ENCODE results near the gene ANKS1B. TPM values are rescaled to one million over a fixed set of nuclear protein-coding genes. Genes with fewer than 3 reads are reported as not detected.

The ANKS1B gene
- total RNA-seq, 1 experiment from 2014 or later = 0.54 TPM

DNA sequence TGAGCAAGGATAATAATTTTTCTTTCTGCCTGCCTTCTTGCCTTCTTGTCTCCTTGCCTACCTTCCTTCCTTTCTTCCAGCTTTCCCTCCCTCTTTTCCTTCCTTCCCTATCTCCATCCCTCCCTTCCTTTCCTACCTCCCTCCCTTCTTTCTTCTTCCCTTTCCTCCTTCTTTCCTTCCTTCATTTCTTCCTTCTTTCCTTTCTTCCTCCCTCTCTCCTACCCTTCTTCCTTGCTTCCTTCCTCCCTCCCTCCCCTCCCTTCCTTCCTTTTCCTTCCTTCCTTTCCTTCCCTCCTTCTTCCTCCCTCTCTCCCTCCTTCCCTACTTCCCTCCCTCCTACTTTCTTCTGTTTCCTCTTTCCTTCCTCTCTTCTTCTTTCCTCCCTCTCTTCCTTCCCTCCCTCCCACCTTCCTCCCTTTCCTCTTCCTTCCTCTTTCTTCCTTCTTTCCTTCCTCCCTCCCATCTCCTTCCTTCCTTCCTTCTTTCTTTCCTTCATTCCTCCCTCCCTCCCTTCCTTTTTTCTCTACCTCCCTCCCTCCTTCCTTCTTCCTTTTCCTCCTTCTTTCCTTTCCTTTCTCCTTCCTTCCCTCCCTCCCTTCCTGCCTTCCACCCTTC, 1009.9 kb downstream of the ANKS1B start:
- ChIA-PET POLR2A (no interaction called here), RAD21 (ENCODE audit: low non-redundant PET in 1 of 2, low total read pairs in 2 of 2, uncharacterized antibody in 2 of 2, unreplicated experiment in 2 of 2) (no interaction called here), CTCF (no interaction called here)
- intact Hi-C loops (cut with micrococcal nuclease) = no loop called here
- H3K4me1 ChIP-seq (ENCODE audit: control insufficient read depth in 1 of 2, insufficient read depth in 2 of 2, low read length in 2 of 2) = no peaks in the 10 kb centered on the region
- no peak overlapping the region for H3K27ac ChIP-seq (ENCODE audit: low read depth, low read length)
- H3K4me2 ChIP-seq (ENCODE audit: low read length) = no peak overlapping the region
- no peaks in the 10 kb centered on the region for H4K20me1 ChIP-seq (ENCODE audit: insufficient read depth)
- no peak overlapping the region for H3K4me3 ChIP-seq (replicated peaks in 1 of 2; ENCODE audit: low read depth in 1 of 2, low read length in 2 of 2)
- H3K9me2 ChIP-seq (ENCODE audit: insufficient read depth) = no peaks in the 10 kb centered on the region
- no peak overlapping the region for H3K9ac ChIP-seq (ENCODE audit: low read length)
- BruUV-seq (replicated peaks) = no TSS peak
- ATAC-seq (no peak), DNase-seq (ENCODE audit: low read depth, low spot score) (no peak)
- H3K27me3 ChIP-seq (ENCODE audit: insufficient read depth, low read length) = peaks cover 35% of the 10 kb centered on the region
- no peaks in the 10 kb centered on the region for H3K36me3 ChIP-seq (ENCODE audit: control insufficient read depth in 1 of 2, insufficient read depth in 2 of 2, low read length in 2 of 2)
- no peak overlapping the region for H2AFZ ChIP-seq (ENCODE audit: low read depth, low read length, poor library complexity, severe bottlenecking)
- TF ChIP-seq ATF3 (IDR thresholded peaks at IDR 0.05) = no peak
- TF ChIP-seq SRF (IDR thresholded peaks at IDR 0.05; ENCODE audit: low read depth) = no peak
- no peak for TF ChIP-seq EZH2 (IDR thresholded peaks at IDR 0.05)
- no peak for TF ChIP-seq EZH2phosphoT487 (IDR thresholded peaks at IDR 0.05; ENCODE audit: borderline replicate concordance)
- TF ChIP-seq, protein P1, sequence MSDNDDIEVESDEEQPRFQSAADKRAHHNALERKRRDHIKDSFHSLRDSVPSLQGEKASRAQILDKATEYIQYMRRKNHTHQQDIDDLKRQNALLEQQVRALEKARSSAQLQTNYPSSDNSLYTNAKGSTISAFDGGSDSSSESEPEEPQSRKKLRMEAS (IDR thresholded peaks at IDR 0.05) = no peak
- no peak for TF ChIP-seq JUND (IDR thresholded peaks at IDR 0.05)
- TF ChIP-seq REST (IDR thresholded peaks at IDR 0.05; ENCODE audit: low read depth) = no peak
- H3K79me2 ChIP-seq (ENCODE audit: insufficient read depth, low read length) = no peaks in the 10 kb centered on the region
- H3K9me3 ChIP-seq (ENCODE audit: control insufficient read depth in 1 of 2, insufficient read depth in 1 of 2, low read depth in 1 of 2, low read length in 2 of 2) = no peaks in the 10 kb centered on the region

Data from HCT116 (cell line).